ENCODE data around the gene PTPN23.
A peak's percentile ranks its signal among the peaks of the same experiment; 100 is the strongest.
"Not testable (repeated sequence)": the region's sequence is repeated elsewhere in the genome, so short reads cannot be mapped to it uniquely, and the experiment has no call there.

Gene PTPN23

DNA sequence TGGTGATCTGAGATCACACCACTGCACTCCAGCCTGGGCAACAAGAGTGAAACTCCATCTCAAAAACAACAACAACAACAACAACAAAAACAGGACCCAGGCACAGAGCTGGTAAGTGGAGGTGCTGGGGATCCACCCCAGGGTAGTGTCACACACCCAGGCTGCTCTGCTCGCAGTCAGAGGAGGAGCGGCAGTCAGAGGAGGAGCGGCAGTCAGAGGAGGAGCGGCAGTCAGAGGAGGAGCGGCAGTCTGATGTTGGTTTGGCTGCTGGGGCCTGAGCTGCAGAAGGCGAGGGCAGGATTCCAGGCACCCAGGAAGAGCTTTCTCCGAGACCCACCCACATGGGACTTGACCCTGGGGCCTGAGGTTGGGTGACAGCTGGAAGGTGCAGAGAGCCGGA, 10.8 kb upstream of the PTPN23 start:
- not testable (repeated sequence) for DNase-seq (ENCODE audit: low read depth in 3 of 3)

- no peak for DNase-seq (ENCODE audit: low read depth in 3 of 3)
Observed at GRCh38 chr3:47370887-47371697, 9.7 kb upstream of the PTPN23 start.

DNA sequence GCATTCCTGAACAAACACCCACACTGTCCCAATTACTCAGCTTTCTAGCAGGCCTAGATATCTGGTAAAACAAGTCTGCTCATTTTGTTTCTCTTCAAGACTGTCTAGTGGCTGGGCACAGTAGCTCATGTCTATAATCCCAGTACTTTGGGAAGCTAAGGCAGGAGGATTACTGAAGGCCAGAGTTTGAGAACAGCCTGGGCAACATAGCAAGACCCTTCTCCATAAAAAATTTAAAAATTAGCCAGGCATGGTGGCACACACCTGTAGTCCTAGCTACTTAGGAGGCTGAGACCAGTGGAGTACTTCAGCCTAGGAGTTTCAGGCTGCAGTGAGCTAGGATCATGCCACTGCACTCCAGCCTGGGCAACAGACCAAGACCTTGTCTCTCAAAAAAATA, 6.2 kb upstream of the PTPN23 start:
- no peak for DNase-seq (ENCODE audit: low read depth in 3 of 3)

DNA sequence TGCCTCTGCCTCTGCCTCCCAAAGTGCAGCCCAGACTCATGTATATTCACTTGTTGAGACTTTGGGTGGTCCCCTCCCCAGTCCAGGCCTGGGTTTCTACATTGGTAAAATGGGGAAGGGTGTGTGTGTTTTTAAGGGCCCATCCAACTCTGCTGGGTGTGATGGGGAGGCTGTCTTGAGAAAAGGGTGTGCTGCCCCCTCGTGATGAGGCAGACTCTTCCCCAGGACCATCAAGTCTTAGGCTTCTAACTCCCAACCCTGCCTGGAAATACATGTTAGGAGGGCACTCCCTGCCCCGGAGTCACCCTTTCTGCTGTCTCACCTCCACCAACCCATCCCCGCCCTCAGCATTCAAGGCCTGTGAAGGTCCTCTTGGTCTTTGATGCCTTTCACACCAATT, 4.4 kb upstream of the PTPN23 start:
- DNase-seq (ENCODE audit: low read depth in 3 of 3) = no peak

- DNase-seq (ENCODE audit: low read depth in 3 of 3) = no peak
Observed at GRCh38 chr3:47377186-47377585, 3.6 kb upstream of the PTPN23 start.

DNA sequence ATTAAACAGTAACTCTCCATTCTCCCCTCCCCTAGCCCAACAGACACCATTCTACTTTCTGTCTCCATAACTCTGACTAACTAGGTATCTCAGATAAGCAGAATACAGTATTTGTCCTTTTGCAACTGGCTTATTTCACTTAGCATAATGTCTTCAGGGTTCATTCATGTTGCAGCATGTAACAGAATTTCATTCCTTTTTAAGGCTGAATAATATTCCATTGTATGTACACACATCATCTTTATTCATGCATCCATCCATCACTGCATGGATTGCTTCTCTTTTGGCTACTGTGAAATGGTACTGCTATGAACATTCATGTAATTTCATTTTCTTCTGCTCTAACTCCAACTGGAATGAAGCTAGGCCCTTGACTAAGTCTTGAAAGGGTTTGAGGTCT, 2.0 kb upstream of the PTPN23 start:
- no peak for DNase-seq (ENCODE audit: low read depth in 3 of 3)

DNA sequence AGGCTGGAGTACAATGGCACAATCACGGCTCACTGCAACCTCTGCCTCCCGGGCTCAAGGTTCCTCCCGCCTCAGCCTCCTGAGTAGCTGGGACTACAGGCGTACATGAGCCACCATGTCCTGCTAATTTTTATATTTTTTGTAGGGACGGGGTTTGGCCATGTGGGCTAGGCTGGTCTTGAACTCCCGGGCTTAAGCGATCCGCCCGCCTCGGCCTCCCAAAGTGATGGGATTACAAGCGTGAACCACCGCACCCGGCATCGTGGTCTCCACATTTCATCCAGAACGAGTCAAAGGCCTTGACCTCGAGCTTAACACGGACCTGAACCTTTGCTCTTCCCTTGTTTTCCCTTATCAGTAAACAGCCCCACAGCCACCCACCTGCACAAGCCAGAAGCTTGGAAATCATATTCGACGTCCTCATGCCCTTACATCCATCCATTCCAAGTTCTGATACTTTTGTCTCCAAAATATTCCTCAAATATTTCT, 1.4 kb upstream of the PTPN23 start:
- DNase-seq (ENCODE audit: low read depth in 3 of 3) = no peak

DNA sequence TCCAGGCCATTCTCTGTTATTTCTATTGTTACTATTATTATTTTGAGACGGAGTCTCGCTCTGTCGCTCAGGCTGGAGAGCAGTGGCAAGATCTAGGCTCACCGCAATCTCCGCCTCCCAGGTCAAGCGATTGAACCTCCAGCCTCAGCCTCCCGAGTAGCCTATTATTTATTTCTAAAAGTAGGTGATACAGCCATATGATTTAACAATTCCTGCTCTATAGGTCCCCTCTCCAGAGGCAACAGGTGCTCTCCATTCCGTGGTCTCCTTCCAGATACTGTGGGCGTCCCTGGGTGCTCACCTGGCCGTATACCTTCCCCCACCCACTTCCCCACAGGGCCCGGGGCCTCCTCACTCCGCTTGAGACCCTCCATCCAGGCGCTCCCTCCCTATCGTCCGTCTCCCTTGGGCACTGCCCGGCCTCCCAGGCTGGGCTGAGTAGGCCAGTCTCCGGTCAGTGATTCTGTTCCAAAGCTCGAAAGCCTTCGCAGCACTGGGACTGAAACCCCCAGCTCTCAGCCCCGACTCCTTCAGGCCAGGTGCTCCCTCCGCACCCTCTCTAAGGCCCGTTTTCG, 708 bp upstream of the PTPN23 start:
- no peak for DNase-seq (ENCODE audit: low read depth in 3 of 3)

- peak; percentile 36 to 58 (median 43) for DNase-seq (ENCODE audit: low read depth in 3 of 3)
Observed at GRCh38 chr3:47381317-47382157, 716 bp downstream of the PTPN23 start.

DNA sequence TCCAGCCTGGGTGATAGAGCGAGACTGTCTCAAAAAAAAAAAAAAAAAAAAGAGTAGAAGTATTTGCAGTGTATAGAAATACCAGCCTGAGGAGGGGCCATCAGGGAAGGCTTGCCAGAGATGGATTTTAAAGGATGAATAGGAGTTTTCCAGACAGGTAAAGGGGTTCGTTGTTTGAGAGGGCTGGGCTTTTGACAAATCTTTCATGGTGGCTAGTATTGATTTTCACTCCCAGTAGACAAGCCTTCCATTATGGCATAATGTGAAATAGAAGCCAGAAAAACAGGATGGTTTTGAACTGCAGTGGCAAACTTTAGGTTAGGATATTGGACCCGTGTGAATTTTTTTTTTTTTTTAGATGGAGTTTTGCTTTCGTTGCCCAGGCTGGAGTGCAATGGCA, 3.6 kb downstream of the PTPN23 start:
- no peak for DNase-seq (ENCODE audit: low read depth in 3 of 3)

DNA sequence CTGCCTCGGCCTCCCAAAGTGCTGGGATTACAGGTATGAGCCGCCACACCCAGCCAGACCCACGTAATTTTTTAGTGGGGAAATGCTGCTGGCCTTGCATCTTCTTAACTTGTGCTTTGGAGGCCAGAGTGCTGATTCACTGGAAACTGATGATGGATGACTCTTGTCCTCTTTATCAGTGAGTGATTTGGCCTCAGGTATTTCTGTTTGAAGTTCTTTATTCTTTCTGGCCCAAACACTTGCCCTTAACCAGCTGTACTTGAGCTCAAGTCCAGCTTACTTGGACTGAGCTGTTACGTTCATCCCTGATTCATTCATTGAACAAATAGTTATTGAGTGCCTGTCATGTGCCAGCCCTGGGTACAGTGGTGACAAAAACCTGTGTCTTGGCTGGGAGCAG, 4.2 kb downstream of the PTPN23 start:
- no peak for DNase-seq (ENCODE audit: low read depth in 3 of 3)

DNA sequence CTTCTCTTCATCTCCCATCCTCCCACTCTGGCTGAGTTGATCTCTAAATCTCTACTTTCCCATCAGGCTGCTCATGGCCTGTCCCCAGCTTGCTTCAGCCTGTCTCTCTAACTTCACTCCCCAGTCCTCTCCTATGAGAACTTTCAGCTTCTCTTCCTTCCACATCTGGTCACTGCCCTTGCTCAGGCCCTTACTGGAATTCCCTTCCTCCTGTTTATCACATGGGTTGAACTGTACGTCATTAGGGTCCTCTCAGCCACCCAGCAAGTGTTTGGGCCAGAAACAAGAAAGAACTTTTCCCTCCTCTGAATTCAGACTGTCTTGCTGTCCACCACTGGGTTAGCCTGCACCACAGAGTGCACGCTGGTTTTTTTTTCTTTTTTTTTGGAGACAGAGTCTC, 5.0 kb downstream of the PTPN23 start:
- no peak for DNase-seq (ENCODE audit: low read depth in 3 of 3)

DNA sequence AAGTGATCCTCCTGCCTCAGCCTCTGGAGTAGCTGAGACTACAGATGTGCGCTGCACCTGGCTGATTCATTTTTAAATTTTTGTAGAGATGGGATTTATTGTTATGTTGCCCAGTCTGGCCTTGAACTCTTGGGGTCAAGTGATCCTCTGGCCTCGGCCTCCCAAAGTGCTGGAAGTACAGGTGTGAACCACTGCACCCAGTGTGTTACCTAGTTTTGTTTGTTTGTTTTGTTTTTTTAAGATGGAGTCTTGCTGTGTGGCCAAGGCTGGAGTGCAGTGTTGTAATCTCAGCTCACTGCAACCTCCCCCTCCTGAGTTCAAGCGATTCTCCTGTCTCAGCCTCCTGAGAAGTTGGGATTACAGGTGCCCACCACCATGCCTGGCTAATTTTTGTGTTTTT, 12.1 kb downstream of the PTPN23 start:
- no peak for DNase-seq (ENCODE audit: low read depth in 3 of 3)

DNA sequence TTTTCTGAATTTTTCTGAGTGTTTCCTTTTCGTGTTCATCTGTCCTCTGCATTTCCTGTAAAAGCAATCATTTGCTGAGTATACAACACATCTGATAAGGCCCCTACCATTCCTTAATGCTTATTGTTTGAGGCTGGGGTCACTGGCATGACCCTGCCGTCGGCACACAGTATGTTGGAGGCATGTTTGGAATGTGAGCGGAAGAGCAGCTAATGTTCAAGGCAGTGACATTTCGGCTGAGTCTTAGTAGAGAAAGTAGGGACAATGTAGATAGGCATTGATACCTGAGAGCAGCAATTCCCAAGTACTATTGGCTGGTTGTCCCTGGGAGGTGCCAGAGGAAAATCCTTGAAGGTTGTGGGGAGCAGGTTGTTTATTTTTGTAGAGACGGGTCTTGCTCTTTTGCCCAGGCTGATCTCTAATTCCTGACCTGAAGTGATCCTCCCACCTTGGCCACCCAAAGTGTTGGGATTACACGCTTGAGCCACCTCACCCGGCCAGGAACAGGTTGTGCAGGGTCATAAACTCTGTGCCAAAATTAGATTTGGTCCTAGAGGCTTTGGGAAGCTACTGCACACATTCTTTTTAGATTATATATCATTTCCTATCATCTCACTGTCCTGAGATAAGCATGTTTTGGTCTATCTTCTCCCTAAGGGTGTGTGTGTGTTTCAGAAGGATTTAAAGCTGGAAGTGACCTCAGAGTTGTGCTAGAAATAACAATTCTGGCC, 13.5 kb downstream of the PTPN23 start:
- DNase-seq (ENCODE audit: low read depth in 3 of 3) = no peak

DNA sequence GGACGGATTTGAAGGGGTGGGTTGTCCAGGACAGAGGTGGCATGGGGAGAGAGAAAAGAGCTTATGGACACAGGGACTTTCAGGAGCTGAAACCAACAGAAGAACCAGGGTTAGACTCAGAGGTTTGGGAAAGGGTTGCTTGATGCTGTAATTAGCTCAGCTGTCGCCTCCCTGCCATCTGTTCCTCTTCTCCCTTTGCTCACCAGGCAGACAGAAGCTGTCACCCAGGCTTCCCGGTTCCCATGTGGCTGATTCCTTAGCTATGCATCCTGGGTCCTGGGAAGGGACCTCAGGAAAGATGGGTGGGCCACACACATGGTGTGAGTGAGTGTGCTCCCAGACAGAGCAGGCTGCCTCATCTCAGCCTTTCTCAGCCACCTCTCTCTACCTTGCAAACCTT, 14.1 kb downstream of the PTPN23 start:
- DNase-seq (ENCODE audit: low read depth in 3 of 3) = no peak

- DNase-seq (ENCODE audit: low read depth in 3 of 3) = no peak
Observed at GRCh38 chr3:47398228-47398627, 17.4 kb downstream of the PTPN23 start.

GRCh38 chr3:47399016-47399415, 18.2 kb downstream of the PTPN23 start:
- DNase-seq (ENCODE audit: low read depth in 3 of 3) = no peak

DNA sequence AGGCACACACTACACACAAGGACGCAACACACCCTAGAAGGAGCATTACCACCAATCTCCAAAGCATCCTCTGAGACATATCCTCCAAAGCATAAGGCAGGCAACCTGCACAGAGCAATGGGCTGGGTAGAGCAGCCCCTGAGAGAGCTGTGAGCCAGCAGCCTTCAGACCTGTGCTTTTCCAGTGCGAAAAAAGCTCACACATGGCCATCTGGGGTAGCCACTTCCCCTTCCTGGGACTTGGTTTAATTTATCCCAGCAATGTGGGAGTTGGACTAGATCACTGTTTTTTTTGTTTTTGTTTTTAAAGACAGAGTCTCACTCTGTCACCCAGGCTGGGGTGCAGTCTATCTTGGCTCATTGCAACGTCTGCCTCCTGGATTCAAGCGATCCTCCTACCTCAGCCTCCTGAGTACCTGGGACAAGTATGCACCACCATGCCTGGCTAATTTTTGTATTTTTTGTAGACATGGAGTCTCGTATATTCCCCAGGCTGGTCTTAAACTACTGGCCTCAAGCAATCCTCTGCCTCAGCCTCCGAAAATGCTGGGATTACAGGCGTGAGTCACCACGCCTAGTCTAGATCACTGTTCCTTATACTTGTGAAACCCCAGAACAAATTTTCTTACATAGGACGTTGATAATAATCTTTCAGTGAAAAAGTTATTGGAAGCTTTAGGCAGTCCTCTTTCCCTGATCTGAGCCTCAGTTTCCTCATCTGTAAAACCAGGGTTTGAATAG, 18.9 kb downstream of the PTPN23 start:
- DNase-seq (ENCODE audit: low read depth in 3 of 3) = no peak

- no peak for DNase-seq (ENCODE audit: low read depth in 3 of 3)
Observed at GRCh38 chr3:47404431-47404876, 23.6 kb downstream of the PTPN23 start.

DNA sequence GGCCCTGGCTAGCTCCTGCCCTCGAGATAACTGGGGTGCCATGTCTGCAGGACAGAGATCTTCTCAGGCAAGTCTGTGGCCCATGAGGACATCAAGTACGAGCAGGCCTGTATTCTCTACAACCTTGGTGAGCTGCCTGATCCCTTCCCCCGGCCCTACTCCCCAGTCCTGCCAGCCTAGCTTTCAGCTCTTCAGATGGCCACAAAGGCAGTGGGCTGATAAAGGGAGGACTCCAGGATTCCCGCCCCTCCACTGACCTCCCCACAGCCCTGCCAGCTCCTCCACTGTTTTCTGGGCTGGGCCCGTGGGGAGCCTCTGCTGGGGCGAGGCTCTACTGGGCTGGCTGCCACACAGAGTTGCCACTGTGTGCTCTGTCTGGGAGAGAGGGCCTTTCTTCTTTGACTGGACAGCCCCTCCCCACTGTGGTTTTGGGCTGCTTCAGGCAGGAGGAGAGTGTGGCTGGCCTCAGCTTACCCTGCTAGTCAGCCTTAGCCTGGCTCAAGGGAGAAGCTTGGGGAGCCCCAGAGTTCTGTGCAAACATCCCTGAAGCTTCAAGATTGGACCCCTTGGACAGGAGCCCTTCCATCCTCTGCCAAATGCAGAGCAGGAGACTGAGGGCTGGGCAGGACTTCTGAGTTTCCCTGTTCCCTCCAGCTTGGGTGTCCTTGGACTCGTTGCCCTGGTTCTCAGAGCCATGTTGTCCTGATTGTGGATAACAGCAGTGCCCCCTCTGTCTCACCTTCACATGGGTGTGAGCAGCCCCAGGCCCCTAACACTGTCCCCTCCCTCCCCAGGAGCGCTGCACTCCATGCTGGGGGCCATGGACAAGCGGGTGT, 24.4 kb downstream of the PTPN23 start:
- DNase-seq (ENCODE audit: low read depth in 3 of 3) = no peak
